GM20000 (cell line): ENCODE results near the gene MED22.

Source experiments
- DNase-seq: peaks from one replicate; pipeline ENCODE4 v3.0.0; 2012; ENCODE audit warnings: low spot score
- CTCF ChIP-seq: IDR thresholded peaks from 2 replicates; pipeline ENCODE4 v1.5.1; 2012; ENCODE audit warnings: mild to moderate bottlenecking, control low read depth; ENCODE audit errors: extremely low read depth, missing control alignments

Gene MED22

GRCh38 chr9:133352635-133353340, 4.9 kb upstream of the MED22 start:
- no peak for TF ChIP-seq CTCF
- no peak for DNase-seq

GRCh38 chr9:133351908-133352634, 4.1 kb upstream of the MED22 start:
- peak; percentile 39 for TF ChIP-seq CTCF
- peak; percentile 67 for DNase-seq

GRCh38 chr9:133351526-133351907, 3.6 kb upstream of the MED22 start:
- DNase-seq: no peak
- no peak for TF ChIP-seq CTCF

GRCh38 chr9:133349965-133350616, 2.2 kb upstream of the MED22 start:
- no peak for DNase-seq
- TF ChIP-seq CTCF: no peak

- no peak for DNase-seq
- no peak for TF ChIP-seq CTCF
Measured at GRCh38 chr9:133348718-133349573, 1.0 kb upstream of the MED22 start.

GRCh38 chr9:133347515-133347984, 381 bp downstream of the MED22 start:
- TF ChIP-seq CTCF: no peak
- DNase-seq: peak; percentile 80
